Chondrocyte (in vitro differentiated cells): ENCODE data around the gene EMSY. TPM values are rescaled to one million over a fixed set of nuclear protein-coding genes. Genes with fewer than 3 reads are reported as not detected.
A peak's percentile ranks its signal among the peaks of the same experiment; 100 is the strongest.

Experiments used
- DNase-seq: peaks from one replicate; pipeline ENCODE4 v3.0.0; 2021; ENCODE audit warnings: mixed read lengths, low spot score
- H3K27ac Mint-ChIP-seq: one replicate; pipeline ENCODE4 v1.8.0; 2021; ENCODE audit warnings: mild to moderate bottlenecking, moderate library complexity, mixed read lengths; ENCODE audit not compliant: unreplicated experiment
- H3K27me3 Mint-ChIP-seq: 2 replicates; pipeline ENCODE4 v1.8.0; 2021; ENCODE audit warnings: low read depth, mixed read lengths
- H3K36me3 Mint-ChIP-seq: 2 replicates; pipeline ENCODE4 v1.8.0; 2021; ENCODE audit warnings: low read depth, mixed read lengths
- H3K4me1 Mint-ChIP-seq: 2 replicates; pipeline ENCODE4 v1.8.0; 2021; ENCODE audit warnings: low read depth, mild to moderate bottlenecking, mixed read lengths
- H3K4me3 Mint-ChIP-seq: one replicate; pipeline ENCODE4 v1.8.0; 2021; ENCODE audit warnings: mild to moderate bottlenecking, moderate library complexity, mixed read lengths; ENCODE audit not compliant: unreplicated experiment
- H3K9me3 Mint-ChIP-seq: 2 replicates; pipeline ENCODE4 v1.8.0; 2021; ENCODE audit warnings: low read depth, mixed read lengths
- total RNA-seq: library from RNA; stranded (reverse); gene quantifications from 3 replicates; pipeline ENCODE4 v1.2.1, GENCODE V29; 2021
- TF ChIP-seq, protein P1 (sequence below): fragments of 200-600 bp; sonication (generic); IDR thresholded peaks from 2 replicates; pipeline ENCODE4 v1.5.0; 2021; ENCODE audit warnings: antibody characterized with exemption, mild to moderate bottlenecking, moderate library complexity

Gene EMSY
- total RNA-seq, 1 donor from 2014 or later = 17.1 TPM

DNA sequence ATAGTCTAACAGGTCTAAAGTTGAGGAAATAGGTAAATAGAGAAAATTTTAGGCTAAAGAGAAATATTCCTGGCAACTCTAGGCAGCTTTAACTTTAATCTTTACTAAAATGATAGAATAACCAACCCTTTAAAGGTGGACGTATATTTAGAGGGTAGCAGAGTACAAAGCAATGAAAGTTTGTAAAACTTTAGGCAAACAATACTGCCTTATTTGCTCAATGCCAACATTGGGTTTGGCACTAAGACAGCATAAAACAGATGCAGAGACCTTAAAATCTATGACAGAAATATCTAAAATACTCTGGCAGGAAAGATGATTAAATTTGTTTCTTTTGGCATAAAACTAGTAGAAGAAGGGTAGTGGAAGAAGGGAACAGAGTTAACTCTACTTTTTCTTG lies 70.7 kb downstream of the EMSY start:
- H3K27ac Mint-ChIP-seq = no peak overlapping the region
- H3K4me1 Mint-ChIP-seq = peaks cover 37% of the 10 kb centered on the region
- H3K9me3 Mint-ChIP-seq = no peaks in the 10 kb centered on the region
- no peak for DNase-seq
- no peak overlapping the region for H3K4me3 Mint-ChIP-seq
- TF ChIP-seq, protein P1, sequence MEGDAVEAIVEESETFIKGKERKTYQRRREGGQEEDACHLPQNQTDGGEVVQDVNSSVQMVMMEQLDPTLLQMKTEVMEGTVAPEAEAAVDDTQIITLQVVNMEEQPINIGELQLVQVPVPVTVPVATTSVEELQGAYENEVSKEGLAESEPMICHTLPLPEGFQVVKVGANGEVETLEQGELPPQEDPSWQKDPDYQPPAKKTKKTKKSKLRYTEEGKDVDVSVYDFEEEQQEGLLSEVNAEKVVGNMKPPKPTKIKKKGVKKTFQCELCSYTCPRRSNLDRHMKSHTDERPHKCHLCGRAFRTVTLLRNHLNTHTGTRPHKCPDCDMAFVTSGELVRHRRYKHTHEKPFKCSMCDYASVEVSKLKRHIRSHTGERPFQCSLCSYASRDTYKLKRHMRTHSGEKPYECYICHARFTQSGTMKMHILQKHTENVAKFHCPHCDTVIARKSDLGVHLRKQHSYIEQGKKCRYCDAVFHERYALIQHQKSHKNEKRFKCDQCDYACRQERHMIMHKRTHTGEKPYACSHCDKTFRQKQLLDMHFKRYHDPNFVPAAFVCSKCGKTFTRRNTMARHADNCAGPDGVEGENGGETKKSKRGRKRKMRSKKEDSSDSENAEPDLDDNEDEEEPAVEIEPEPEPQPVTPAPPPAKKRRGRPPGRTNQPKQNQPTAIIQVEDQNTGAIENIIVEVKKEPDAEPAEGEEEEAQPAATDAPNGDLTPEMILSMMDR = no peak
- H3K27me3 Mint-ChIP-seq = no peaks in the 10 kb centered on the region
- peaks cover 2% of the 10 kb centered on the region for H3K36me3 Mint-ChIP-seq

DNA sequence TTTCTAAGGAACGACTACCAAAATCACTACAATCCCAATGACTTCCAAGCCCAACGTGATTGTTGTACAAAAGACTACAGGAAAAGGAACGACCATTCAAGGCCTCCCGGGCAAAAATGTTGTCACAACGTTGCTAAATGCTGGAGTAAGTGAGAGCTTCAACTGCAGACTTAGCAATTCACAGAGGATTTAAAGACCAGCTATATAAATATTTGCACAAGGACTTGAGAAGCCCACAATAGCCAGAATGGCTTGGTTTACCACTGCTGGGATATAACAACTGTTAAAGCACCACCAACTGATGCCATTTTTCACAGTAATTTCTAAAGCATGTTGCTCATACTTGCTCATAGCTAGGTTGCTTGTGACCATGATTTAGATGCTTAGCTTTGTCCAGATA lies 78.3 kb downstream of the EMSY start:
- peaks cover 7% of the 10 kb centered on the region for H3K36me3 Mint-ChIP-seq
- no peak overlapping the region for H3K4me3 Mint-ChIP-seq
- H3K9me3 Mint-ChIP-seq = no peaks in the 10 kb centered on the region
- DNase-seq = no peak
- no peaks in the 10 kb centered on the region for H3K27me3 Mint-ChIP-seq
- peaks cover 28% of the 10 kb centered on the region for H3K4me1 Mint-ChIP-seq
- TF ChIP-seq, protein P1 = no peak
- peak overlapping the region; percentile 70 for H3K27ac Mint-ChIP-seq

DNA sequence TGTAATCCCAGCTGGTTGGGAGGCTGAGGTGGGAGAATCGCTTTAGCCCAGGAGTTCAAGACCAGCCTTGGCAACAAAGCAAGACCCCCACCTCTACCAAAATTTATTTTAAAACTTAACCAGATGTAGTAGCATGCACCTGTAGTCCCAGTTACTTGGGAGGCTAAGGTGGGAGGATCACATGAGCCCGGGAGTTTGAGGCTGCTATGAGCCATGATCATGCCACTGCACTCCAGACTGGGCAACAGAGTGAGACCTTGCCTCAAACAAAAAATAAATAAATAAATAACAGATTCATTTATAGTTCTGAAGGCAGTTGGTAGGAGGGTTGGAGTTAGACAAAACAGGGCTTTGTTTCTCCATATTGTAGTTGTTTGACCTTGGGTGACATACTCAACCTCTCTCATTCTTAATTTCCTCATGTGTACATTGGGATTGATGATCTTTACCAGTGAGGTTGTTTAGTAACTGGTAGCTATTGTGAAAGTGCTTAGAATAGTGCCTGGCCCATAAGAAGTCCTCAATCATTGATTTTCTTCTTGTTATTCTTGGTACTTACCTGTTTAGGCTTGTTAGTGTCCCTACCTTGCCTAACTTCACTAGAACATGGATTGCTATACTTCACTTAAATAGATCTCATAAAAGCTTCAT lies 79.1 kb downstream of the EMSY start:
- H3K9me3 Mint-ChIP-seq = no peaks in the 10 kb centered on the region

DNA sequence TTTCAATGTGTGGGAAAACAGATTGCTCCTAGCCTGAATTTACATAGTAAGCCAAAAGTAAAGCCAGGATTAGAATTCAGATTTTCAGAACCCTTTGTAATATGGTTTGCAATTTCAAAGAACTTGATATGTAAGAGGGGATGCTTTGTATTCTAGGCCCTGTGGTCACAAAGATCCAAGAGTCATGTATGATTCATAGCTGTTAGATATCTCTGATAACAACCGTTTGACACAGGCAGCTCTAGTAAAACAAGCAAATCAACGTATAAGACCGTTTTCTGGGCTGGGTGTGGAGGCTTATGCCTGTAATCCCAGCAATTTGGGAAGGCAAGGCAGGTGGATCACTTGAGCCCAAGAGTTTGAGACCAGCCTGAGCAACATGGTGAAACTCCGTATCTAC lies 79.6 kb downstream of the EMSY start:
- H3K27ac Mint-ChIP-seq = peak overlapping the region; percentile 17
- TF ChIP-seq, protein P1 = no peak
- H3K9me3 Mint-ChIP-seq = no peaks in the 10 kb centered on the region
- peaks cover 20% of the 10 kb centered on the region for H3K36me3 Mint-ChIP-seq
- no peak overlapping the region for H3K4me3 Mint-ChIP-seq
- no peak for DNase-seq
- peaks cover 28% of the 10 kb centered on the region for H3K4me1 Mint-ChIP-seq
- H3K27me3 Mint-ChIP-seq = no peaks in the 10 kb centered on the region

More for the DNA sequence above, 79.1 kb downstream of the EMSY start:
- TF ChIP-seq, protein P1 = no peak
- Mint-ChIP-seq H3K4me1 (peaks cover 28% of the 10 kb centered on the region), H3K27me3 (no peaks in the 10 kb centered on the region), H3K27ac (no peak overlapping the region), H3K36me3 (peaks cover 14% of the 10 kb centered on the region), H3K4me3 (no peak overlapping the region)
- DNase-seq = no peak

DNA sequence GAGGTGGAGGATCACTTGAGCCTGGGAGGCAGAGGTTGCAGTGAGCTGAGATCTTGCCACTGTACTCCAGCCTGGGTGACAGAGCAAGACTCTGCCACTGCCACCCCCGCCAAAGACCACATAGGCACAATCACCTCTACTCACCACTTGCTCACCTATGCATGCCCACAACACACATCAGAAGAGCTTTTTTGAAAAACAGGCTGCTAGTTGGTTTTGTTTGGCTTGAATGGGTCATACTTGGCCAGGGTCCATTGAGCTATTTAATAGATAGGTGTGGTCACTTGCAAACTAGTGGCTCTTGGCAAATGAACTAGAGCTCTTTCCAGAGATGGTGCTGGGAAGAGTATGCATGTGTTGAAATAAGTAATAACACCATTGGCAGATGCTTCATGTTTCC lies 80.1 kb downstream of the EMSY start:
- Mint-ChIP-seq H3K27ac (peak overlapping the region; percentile 17), H3K9me3 (no peaks in the 10 kb centered on the region)
- no peak for DNase-seq

More for the DNA sequence above, 80.1 kb downstream of the EMSY start:
- Mint-ChIP-seq H3K4me3 (no peak overlapping the region), H3K36me3 (peaks cover 22% of the 10 kb centered on the region), H3K4me1 (peaks cover 28% of the 10 kb centered on the region), H3K27me3 (no peaks in the 10 kb centered on the region)
- TF ChIP-seq, protein P1 = no peak
